H1 (cell line): ENCODE data around the gene LURAP1L. TPM values are rescaled to one million over a fixed set of nuclear protein-coding genes. Genes with fewer than 3 reads are reported as not detected.

Experiments
- CTCF ChIA-PET: fragments of 300-600 bp; sonication (Branson Sonifier 250); formaldehyde crosslinking; loops from one replicate; lab custom pipeline; 2021; ENCODE audit not compliant: partially characterized antibody; lab: Charles Lee
- POLR2A ChIA-PET: fragments of 300-600 bp; sonication (Branson Sonifier 250); formaldehyde crosslinking; loops from one replicate; lab custom pipeline; 2021; ENCODE audit warnings: inconsistent platforms; ENCODE audit not compliant: partially characterized antibody; lab: Charles Lee
- DNase-seq, 2 experiments: peaks; one replicate each; pipeline versions ENCODE4 v3.0.0 to v3.0.0-alpha.2; 2010 to 2022; ENCODE audit warnings: low spot score in 2 of 2, low read depth in 1 of 2, mixed read lengths in 1 of 2
- FAIRE-seq: peaks from 2 replicates; lab custom pipeline; 2011; peaks lifted over from hg19 to GRCh38; lab: Jason Lieb, UNC
- H2AFZ ChIP-seq: 2 replicates; pipeline ENCODE4 v1.8.1; 2012; ENCODE audit warnings: low read length, inconsistent platforms
- H2AK5ac ChIP-seq: 2 replicates; pipeline ENCODE4 v1.6.1; 2013; ENCODE audit warnings: low read depth, low read length
- H2BK120ac ChIP-seq: replicated peaks from 2 replicates; pipeline ENCODE3; 2013; ENCODE audit warnings: low read depth, low read length, inconsistent platforms
- H2BK12ac ChIP-seq: 2 replicates; pipeline ENCODE4 v1.6.1; 2013; ENCODE audit warnings: low read depth, low read length
- H2BK15ac ChIP-seq: 2 replicates; pipeline ENCODE4 v1.6.1; 2013; ENCODE audit warnings: low read length
- H2BK20ac ChIP-seq: 2 replicates; pipeline ENCODE4 v1.6.1; 2013; ENCODE audit warnings: low read length
- H2BK5ac ChIP-seq: 2 replicates; pipeline ENCODE4 v1.6.1; 2013; ENCODE audit warnings: low read depth, low read length
- H3K14ac ChIP-seq: 2 replicates; pipeline ENCODE4 v1.6.1; 2013; ENCODE audit warnings: inconsistent platforms; ENCODE audit not compliant: insufficient read length
- H3K18ac ChIP-seq: 2 replicates; pipeline ENCODE4 v1.6.1; 2013; ENCODE audit warnings: low read length; ENCODE audit errors: extremely low read depth
- H3K23ac ChIP-seq: 2 replicates; pipeline ENCODE4 v1.6.1; 2013; ENCODE audit warnings: inconsistent platforms; ENCODE audit not compliant: insufficient read length
- H3K23me2 ChIP-seq: 2 replicates; pipeline ENCODE4 v1.6.1; 2013; ENCODE audit warnings: low read depth, low read length
- H3K27ac ChIP-seq: 2 replicates; pipeline ENCODE4 v1.6.1; 2011; ENCODE audit warnings: low read depth, low read length, inconsistent platforms
- H3K27me3 ChIP-seq, 4 experiments: replicated peaks in 1 of 4; 1 replicate in 1 of 4; 2 replicates in 3 of 4; pipeline versions ENCODE4 v1.6.1 to v1.8.1; 2011 to 2013; ENCODE audit warnings: low read length in 3 of 4, mild to moderate bottlenecking in 3 of 4, inconsistent platforms in 2 of 4, mixed read lengths in 2 of 4, moderate library complexity in 1 of 4; ENCODE audit not compliant: control insufficient read depth in 3 of 4, insufficient read depth in 3 of 4; ENCODE audit errors: extremely low read depth in 1 of 4
- H3K36me3 ChIP-seq, 4 experiments: 2 replicates each; pipeline versions ENCODE4 v1.6.1 to v1.8.1; 2011 to 2013; ENCODE audit warnings: mild to moderate bottlenecking in 4 of 4, low read length in 3 of 4, moderate library complexity in 2 of 4, control low read depth in 1 of 4, inconsistent platforms in 1 of 4; ENCODE audit not compliant: insufficient read depth in 4 of 4, control insufficient read depth in 2 of 4
- H3K4ac ChIP-seq: replicated peaks from 2 replicates; pipeline ENCODE3; 2013; ENCODE audit warnings: low read length, low read depth, mixed read lengths, inconsistent platforms; ENCODE audit not compliant: insufficient read length
- H3K4me1 ChIP-seq, 4 experiments: replicated peaks in 1 of 4; 1 replicate in 1 of 4; 2 replicates in 3 of 4; pipeline versions ENCODE4 v1.6.1 to v1.8.1; 2011 to 2013; ENCODE audit warnings: low read length in 3 of 4, inconsistent platforms in 2 of 4, mixed read lengths in 1 of 4; ENCODE audit not compliant: insufficient read depth in 4 of 4, control insufficient read depth in 3 of 4
- H3K4me2 ChIP-seq, 2 experiments: 2 replicates each; pipeline versions ENCODE4 v1.6.1 to v1.8.1; 2011 to 2013; ENCODE audit warnings: low read depth in 2 of 2, low read length in 2 of 2, control low read depth in 1 of 2, inconsistent platforms in 1 of 2, mild to moderate bottlenecking in 1 of 2; ENCODE audit not compliant: insufficient read depth in 1 of 2
- H3K4me3 ChIP-seq, 4 experiments: fragments of 200-600, 300-600 bp in 1 of 4; sonication (generic), shearing (Covaris generic), sonication (Bioruptor Twin) in 1 of 4; 2 replicates each; pipeline versions ENCODE4 v1.5.1 to v1.8.1; 2011 to 2016; ENCODE audit warnings: low read length in 4 of 4, low read depth in 3 of 4, control low read depth in 2 of 4, inconsistent platforms in 2 of 4, mild to moderate bottlenecking in 2 of 4, mixed read lengths in 1 of 4, moderate library complexity in 1 of 4; ENCODE audit not compliant: insufficient read depth in 2 of 4; ENCODE audit errors: extremely low read depth in 1 of 4
- H3K56ac ChIP-seq: replicated peaks from 2 replicates; pipeline ENCODE3; 2013; ENCODE audit warnings: low read depth, mild to moderate bottlenecking, mixed read lengths, low read length, inconsistent platforms; ENCODE audit not compliant: insufficient read length
- H3K79me1 ChIP-seq: 2 replicates; pipeline ENCODE4 v1.6.1; 2013; ENCODE audit warnings: low read depth, low read length, control low read depth
- H3K79me2 ChIP-seq, 2 experiments: 2 replicates each; pipeline versions ENCODE4 v1.6.1 to v1.8.1; 2012 to 2013; ENCODE audit warnings: low read length in 2 of 2, mild to moderate bottlenecking in 2 of 2, inconsistent platforms in 1 of 2; ENCODE audit not compliant: insufficient read depth in 2 of 2, control insufficient read depth in 1 of 2
- H3K9ac ChIP-seq, 4 experiments: replicated peaks in 1 of 4; 1 replicate in 1 of 4; 2 replicates in 3 of 4; pipeline versions ENCODE4 v1.6.1 to v1.8.1; 2011 to 2013; ENCODE audit warnings: low read depth in 3 of 4, low read length in 3 of 4, control low read depth in 2 of 4, mild to moderate bottlenecking in 2 of 4, moderate library complexity in 2 of 4, inconsistent platforms in 1 of 4; ENCODE audit errors: extremely low read depth in 1 of 4
- H3K9me3 ChIP-seq, 2 experiments: 2 replicates each; pipeline versions ENCODE4 v1.6.1 to v1.8.1; 2012 to 2013; ENCODE audit warnings: mild to moderate bottlenecking in 2 of 2, moderate library complexity in 2 of 2, control low read depth in 1 of 2, inconsistent platforms in 1 of 2, low read depth in 1 of 2, low read length in 1 of 2, mixed read lengths in 1 of 2; ENCODE audit not compliant: insufficient read depth in 2 of 2
- H4K20me1 ChIP-seq, 2 experiments: replicated peaks in 1 of 2; 2 replicates each; pipeline versions ENCODE3 to v1.8.1; 2011 to 2013; ENCODE audit warnings: inconsistent platforms in 2 of 2, low read length in 2 of 2, mild to moderate bottlenecking in 1 of 2; ENCODE audit not compliant: insufficient read depth in 2 of 2, control insufficient read depth in 1 of 2
- H4K5ac ChIP-seq: 2 replicates; pipeline ENCODE4 v1.6.1; 2013; ENCODE audit warnings: low read length, low read depth, mixed read lengths, inconsistent platforms; ENCODE audit not compliant: insufficient read length
- H4K8ac ChIP-seq: 2 replicates; pipeline ENCODE4 v1.8.0; 2013; ENCODE audit warnings: mild to moderate bottlenecking, moderate library complexity, low read length, inconsistent platforms; ENCODE audit not compliant: insufficient read depth; ENCODE audit errors: extremely low read depth
- H4K91ac ChIP-seq: replicated peaks from 2 replicates; pipeline ENCODE3; 2013; ENCODE audit warnings: low read length, mixed read lengths, inconsistent platforms; ENCODE audit not compliant: insufficient read length
- WGBS, 2 experiments: shearing (Covaris generic) in 1 of 2; methylation state at CpG; one replicate each; pipeline versions ENCODE4 v1.1.6 to v1.1.7; 2013 to 2015; ENCODE audit warnings: low lambda C conversion rate in 2 of 2, mixed read lengths in 2 of 2, inconsistent platforms in 1 of 2, low coverage in 1 of 2, missing lambda C conversion rate in 1 of 2; ENCODE audit not compliant: insufficient replicate concordance in 2 of 2, insufficient coverage in 1 of 2, insufficient read length in 1 of 2; ENCODE audit errors: extremely low coverage in 1 of 2, missing lambda C conversion rate in 1 of 2; 5-methylcytosine and 5-hydroxymethylcytosine counted together
- polyA plus RNA-seq, 7 experiments: library from polyadenylated mRNA; depleted of rRNA in 3 of 7; stranded (reverse) in 5 of 7; unstranded in 2 of 7; fragments of >200 nt in 5 of 7; fragments of 200-250 nt in 2 of 7; gene quantifications; 1 replicate in 5 of 7; 2 replicates in 1 of 7; 4 replicates in 1 of 7; pipeline versions ENCODE4 v1.2.1 to v1.2.3, GENCODE V29; 2011 to 2013; ENCODE audit warnings: missing spikeins in 2 of 7, mixed read lengths in 2 of 7
- total RNA-seq: library from RNA; stranded (reverse); fragmentation: NEBNext Ultra II Directional; extraction: Animal tissue kit (Norgen Biotek cat#: 25700); gene quantifications from 2 replicates; pipeline ENCODE4 v1.2.1, GENCODE V29; 2021
- TF ChIP-seq, protein P1 (sequence below): IDR thresholded peaks from 2 replicates; pipeline ENCODE4 v1.6.1; 2012; ENCODE audit warnings: inconsistent platforms

LURAP1L gene
- total and polyA plus RNA-seq, 2 of the 8 experiments (the other 6 are each of a cell fraction or from before 2014, with no cell fraction given) = 0.63 to 1.2 TPM

DNA sequence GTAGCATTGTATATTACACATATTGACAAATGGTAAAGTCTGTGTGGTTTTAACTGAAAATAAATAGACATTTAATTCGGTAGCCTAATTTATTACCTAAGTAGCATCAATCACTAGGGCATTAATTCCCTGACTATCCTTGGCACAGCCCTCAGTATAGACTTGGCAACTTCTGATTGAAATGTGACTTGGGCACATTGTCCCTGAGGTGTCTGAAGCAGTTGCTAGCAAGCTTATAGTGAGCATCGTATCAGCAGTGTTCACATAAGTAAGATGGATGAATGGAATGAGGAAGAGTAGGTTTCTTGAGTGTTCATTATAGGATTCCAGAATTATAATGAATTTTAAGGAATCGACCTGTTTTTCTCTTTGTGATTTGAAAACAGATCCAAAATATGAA lies 16.1 kb downstream of the LURAP1L start:
- no peak overlapping the region for H2BK15ac ChIP-seq
- ChIA-PET CTCF (no interaction called here), POLR2A (no interaction called here)
- no peak overlapping the region for H4K8ac ChIP-seq
- FAIRE-seq (no peak), DNase-seq (no peak)
- no peak overlapping the region for H3K56ac ChIP-seq
- H3K4me1 ChIP-seq = no peaks in the 10 kb centered on the region
- no peaks in the 10 kb centered on the region for H3K79me1 ChIP-seq
- no peak overlapping the region for H2BK120ac ChIP-seq
- H3K23me2 ChIP-seq = peaks cover 2% of the 10 kb centered on the region; the same call in 1 of the 2 replicates
- no peak overlapping the region for H4K5ac ChIP-seq
- H3K23ac ChIP-seq = no peak overlapping the region
- H3K27ac ChIP-seq = no peak overlapping the region
- H3K9ac ChIP-seq = no peak overlapping the region
- H2BK20ac ChIP-seq = no peak overlapping the region
- no peaks in the 10 kb centered on the region for H3K27me3 ChIP-seq
- no peak overlapping the region for H3K18ac ChIP-seq
- H2BK12ac ChIP-seq = no peak overlapping the region
- H4K91ac ChIP-seq = no peak overlapping the region
- no peak overlapping the region for H2AFZ ChIP-seq
- H2AK5ac ChIP-seq = no peak overlapping the region
- H3K4ac ChIP-seq = no peak overlapping the region
- WGBS, 2 experiments = 80% methylated on average over 3 of the region's 3 CpGs; no CpG with 5 or more reads in 1 of the 2 experiments
- H3K14ac ChIP-seq = no peak overlapping the region
- H3K4me2 ChIP-seq = no peak overlapping the region
- no peak overlapping the region for H2BK5ac ChIP-seq
- H3K36me3 ChIP-seq = no peaks in the 10 kb centered on the region
- no peaks in the 10 kb centered on the region for H3K9me3 ChIP-seq
- no peak overlapping the region for H3K4me3 ChIP-seq
- no peaks in the 10 kb centered on the region for H3K79me2 ChIP-seq
- no peaks in the 10 kb centered on the region for H4K20me1 ChIP-seq
- TF ChIP-seq, protein P1, sequence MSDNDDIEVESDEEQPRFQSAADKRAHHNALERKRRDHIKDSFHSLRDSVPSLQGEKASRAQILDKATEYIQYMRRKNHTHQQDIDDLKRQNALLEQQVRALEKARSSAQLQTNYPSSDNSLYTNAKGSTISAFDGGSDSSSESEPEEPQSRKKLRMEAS = no peak
